ENCODE measurements around the gene CLEC2L.

CLEC2L gene

DNA sequence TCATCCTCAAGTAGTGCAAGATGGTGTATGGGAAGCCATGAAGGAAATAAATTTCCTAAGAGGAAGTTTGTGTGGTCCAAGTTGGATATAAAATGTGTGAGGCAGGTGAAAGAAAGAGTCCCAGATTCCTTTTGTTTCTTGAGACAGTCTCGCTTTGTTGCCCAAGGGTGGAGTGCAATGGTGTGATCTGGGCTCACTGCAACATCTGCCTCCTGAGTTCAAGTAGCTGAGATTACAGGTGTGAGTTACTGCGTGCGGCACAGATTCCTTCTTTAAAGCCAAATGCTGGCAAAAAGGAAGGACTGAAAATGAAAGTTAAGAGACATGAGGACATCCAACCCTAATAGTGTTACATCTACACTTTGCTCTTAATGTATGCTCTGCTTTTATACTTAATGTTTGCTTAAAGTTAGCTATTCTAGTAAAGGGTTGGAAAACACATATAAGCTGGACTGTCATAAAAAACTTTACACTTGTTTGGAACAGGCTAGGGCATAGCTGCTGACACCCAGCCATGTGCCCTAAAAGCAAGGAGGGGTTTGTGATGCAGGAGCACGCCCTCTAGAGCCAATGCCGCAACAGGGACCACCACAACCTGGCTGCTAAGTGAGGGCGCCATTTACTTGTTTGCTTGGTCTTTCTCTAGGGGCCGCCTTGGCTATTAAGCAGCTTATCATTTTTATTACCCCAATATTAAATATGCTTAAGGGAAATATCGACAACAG, 34.5 kb downstream of the CLEC2L start:
- no peak for DNase-seq

DNA sequence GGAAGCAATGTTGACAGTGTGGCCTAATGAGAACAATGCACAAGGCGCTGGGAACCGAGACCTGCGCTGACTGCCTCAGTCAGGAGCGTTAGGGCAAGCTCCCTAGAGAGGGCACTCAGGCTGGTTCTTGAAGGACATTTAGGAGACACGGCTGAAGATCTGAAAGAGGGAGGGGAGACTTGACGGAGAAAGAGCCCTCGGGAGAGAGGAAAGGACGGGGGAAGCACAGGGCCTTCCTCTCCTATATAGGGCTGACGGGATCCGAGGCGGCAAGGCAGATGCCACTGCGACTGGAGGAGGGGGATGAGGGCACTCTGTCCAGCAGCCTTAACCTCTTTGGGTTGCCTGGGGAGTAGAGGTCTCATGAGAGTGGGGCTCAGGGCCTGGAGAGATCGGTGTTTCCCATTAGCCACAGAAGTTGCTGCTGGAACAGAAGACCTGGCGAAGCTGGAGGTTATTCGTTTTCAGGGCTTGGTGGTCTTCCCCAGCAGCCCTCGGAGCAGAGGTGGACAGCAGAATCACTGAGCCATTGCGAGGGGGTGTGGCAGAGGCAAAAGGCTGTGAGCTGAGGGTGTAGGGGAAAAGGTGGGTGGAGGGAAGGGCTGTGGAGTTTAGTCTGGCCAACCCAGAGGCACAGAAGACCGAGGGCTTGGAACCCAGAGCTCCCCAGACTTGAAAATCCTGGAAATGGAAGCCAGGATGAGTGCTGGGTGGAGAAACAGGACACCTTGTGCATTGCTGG, 36.0 kb downstream of the CLEC2L start:
- DNase-seq: no peak

DNA sequence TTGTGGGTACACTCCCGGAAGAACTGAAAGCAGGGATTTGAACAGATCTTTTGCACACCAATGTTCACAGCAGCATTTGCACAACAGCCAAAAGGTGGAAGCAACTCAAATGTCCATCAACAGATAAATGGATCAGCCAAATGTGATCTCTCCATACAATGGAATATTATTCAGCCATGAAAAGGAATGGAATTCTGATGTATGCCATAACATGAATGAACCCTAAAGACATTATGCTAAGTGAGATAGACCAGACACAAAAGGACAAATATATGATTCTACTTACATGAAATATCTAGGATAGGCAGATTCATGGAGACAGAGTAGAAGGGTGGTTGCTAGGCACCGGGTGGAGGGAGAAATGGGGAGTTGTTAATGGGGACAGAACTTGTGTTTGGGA, 36.7 kb downstream of the CLEC2L start:
- no peak for DNase-seq

DNA sequence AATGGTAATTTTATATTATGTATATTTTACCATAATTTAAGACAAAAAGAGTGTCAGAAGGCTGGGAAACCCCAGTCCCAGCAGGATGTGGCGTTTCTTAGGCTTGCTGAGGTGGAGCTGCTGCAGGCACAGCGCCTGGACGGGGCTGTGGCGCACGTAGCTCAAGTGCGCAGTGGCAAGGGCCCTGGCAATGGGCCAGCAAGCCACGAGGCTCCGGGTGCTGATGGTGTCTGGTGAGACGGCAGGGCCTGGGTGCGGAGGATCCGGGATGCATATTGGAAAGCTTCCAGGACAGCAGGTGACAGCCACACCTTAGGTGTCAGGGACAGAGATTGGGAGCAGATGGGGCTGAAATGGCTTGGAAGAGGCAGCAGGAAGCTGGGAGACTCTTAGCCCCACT, 37.2 kb downstream of the CLEC2L start:
- DNase-seq: no peak

DNA sequence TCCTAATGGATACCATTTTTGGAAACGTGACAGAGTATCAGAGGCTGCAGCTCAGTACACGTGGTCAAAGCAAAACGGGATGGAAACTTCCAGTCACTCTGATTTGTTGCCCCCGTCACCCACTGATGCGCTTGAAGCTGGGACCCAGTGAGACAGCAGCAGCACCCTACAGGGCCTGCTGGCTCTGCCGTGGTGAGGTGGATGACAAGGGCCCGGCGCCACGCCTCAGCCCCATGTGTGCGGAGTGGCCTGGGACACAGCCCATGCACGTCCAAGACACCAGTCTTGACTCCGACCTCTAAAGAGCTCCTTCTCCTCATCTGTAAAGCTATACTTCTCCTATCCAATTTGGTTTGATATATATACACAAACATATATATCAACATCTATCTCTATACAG, 39.0 kb downstream of the CLEC2L start:
- DNase-seq: no peak

DNA sequence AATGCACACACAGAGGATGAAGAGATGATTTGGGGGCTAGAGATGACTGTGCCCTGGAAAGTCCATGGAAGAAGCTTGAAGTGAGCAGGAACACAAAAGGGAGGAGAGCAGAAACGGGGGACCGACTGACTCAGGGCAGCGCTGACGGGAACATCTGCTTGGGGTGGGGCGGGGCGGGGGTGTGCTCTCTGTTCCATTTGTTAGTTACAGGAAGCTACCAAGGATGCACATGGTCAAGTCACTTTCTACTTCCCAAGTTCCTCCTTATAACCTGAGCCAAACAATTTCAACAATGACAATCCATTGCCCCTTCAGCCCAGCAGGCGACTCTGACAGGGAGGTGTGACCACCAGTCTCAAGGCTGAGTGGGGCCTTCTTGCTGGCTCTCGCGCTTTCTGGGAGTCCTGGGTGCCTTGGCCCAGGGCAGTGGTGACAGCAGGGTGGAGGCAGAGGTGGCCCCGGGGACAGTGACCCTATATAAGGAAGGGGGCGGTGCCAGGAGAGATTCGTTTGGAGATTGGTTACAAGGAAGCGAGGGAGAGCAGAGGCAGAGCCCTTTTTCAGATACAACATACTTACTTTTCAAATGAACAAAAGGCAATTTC, 39.6 kb downstream of the CLEC2L start:
- no peak for DNase-seq

DNA sequence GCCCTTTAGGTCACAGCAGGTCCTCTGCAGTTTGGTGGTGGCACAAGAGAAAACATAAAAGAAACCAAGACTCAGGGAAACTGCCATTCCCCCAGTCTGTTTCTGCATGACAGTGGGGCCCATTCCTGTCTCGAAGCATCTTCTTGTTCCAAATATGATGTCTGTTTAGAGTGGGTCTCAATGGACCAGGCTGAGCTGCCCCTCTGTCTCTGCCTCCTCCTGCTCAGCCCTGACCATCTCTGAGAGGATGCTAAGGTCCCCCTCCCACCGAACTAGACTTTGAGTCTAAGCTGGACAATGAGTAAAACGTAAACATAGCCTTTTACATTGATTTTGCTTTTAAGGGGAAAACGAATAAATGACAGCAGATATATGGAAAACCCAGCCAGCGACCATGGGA, 40.4 kb downstream of the CLEC2L start:
- DNase-seq: no peak

DNA sequence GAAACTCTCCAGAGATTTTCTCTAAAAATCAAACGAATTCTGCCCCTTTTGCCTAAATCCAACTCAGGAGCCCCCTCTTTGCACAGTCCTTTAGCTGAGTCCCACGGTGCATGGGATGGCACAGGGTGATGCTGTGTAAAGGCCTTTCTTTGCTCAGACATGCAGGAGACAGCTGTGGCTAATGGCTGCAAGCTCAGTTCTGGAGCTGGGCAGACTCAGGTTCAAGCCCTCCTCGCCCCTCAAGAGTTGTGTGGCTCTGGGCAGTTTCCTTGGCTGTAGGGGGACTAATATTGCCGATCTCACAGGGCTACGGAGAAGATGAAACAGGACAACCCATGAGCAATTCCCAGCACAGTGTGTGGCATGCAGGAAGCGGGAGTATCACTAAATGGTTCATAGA, 42.6 kb downstream of the CLEC2L start:
- DNase-seq: peak; percentile 16

DNA sequence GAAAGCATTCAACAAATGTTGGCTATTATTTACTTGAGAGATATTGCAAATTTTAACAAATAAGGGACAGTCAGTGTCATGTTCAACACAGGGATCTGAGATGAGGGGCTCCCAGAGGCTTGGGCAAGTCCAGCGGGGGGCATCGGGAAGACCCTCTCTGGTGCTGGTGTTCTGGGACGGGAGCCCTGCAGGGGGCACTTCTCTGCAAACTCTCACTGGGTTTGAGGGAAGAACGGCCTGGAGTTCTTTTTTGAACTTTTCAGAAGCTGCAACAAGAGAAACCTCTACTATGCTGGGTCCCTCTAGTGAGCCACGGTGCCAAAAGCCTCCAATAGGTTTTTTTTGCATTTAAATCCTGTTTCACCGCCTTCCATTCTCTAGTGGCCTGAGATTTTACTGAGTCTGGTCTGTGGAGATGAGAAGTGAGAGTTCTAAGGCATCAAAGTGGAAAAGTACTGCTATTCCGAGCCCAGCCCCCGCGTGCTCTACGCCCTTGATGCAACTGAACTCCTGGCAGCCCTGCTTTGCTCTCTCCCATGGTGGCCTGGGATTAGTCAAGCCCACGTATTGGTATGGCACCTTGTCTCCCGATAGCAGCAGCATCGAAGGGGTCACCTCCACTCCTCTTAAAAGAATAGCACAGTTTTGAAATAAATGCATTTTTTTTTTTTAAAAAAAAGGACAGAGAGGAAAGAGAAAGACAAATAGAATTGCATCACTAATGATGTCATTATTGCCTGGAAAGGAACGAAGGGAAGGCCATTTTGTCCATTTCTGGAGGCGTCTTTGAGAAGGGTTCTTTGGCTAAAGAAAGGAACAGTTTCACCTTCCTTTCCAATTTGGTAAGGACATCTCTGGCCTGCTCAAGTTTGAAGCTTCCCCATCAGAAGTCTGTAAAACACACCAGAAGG, 43.5 kb downstream of the CLEC2L start:
- DNase-seq: no peak

DNA sequence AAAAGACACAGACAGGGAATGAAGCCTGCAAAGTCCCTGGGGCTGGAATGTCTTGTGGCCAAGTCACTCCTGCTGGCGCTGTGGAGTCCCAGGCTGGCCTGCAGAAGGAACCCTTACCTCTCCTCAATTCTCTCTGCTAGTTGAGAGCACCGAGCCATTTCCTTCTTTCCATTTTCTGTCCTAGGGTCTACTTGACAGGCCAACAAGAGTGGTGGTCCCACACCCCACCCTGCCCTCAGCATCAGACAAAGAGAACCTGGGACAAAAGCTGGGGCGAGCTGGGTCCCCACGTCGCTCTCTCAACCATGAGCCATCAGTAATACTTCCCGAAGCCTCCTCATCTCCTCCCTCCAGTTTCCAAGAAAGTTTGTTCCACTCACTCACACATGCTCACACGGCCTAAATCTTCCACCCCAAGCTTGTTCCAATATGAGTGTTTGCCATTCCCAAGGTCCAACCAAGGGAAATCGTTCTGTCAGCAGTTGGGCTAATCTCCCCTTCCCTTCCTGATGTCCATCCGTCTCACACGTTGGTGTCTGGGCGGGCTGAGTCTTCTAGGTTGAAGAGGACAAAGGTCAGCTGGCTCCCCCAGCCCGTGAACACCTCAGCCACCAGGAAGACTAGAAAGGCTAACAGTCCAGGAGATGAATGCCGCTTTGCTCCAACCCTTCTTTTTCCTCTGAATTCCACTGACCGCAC, 44.3 kb downstream of the CLEC2L start:
- DNase-seq: peak; percentile 10

DNA sequence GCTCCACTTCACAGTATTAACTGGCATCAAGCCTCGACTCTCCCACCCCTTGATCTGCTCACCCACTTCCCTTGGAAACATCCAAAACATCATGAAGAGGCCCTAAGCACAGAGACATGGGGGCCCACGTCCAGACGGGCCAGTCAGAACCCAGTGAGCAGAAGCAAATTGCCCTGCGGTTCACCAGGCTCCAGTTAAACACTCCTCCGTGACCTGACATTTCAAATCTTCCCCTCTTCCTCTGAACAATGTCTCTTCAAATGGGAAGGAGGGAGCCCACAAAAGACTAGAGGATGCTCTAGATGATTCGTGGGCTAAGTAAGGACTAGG, 44.8 kb downstream of the CLEC2L start:
- DNase-seq: no peak

DNA sequence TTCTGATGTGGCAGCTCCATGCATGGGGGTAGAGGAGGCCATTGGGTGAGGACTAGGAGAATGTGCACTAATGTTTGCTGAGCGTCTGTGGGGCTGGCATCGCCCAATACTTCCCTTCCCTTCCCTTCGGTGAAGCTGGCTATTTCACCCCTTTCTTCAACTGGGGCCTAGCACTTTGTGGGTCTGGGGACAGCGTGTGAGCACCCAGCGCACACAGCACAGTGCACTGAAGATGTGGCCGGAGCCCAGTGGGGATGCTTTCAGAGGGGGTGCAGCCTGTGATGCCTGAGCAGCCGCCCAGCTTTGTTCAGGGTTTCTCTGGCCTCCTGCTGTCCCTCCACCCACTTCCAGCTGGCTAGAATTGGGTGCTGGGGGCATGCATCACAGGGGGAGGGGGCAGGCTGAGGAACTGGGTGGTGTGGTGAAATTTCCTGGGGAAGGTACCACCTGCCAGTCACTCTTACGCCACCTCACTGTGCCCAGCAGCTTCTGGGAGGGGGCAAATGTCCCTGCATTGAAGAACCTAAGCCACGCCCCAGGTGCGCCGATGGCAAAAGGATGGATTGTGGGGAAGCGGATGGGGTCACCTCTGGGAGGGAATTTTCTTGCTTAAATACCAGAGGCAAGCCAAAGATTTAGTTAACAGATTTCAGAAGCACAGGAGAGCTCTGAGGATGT, 45.5 kb downstream of the CLEC2L start:
- DNase-seq: peak; percentile 9

DNA sequence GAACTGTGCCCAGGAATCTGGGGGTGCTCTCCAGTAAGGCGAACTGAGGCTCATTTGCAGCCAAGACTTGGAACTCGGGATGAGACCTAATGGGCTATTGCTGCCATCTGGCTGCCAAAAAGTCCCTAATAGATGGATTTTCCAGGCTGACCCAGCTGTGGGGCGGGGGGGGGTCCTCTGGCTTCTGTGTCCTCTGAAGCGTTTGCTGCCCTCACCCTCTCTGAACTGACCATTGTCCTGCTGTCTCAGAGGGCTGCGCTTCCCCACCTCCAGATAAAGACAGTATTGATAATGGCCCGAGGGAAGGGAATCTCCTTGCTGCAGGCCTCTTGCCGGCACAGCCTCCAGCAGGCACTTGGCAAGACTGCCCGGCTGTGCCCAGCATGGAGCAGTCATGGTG, 46.6 kb downstream of the CLEC2L start:
- peak; percentile 10 for DNase-seq

DNA sequence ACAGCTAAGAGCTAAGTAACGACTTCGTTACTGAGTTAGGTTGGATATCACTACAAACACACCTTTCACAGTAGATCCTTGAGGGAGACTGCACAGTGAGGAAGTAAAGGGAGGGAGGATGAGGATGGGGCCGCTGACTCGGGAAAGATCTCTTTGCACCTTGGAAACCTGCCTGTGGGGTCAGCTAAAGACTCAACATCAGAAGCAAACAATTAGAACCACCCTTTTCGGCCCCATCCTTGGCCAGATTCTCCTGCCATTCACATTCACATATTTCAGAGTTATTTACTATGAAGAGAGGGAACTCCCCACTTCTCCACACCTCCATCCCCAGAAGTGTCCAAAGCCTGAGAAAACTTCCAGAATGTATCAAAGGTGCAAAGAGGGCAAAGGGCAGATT, 47.1 kb downstream of the CLEC2L start:
- DNase-seq: peak; percentile 4

DNA sequence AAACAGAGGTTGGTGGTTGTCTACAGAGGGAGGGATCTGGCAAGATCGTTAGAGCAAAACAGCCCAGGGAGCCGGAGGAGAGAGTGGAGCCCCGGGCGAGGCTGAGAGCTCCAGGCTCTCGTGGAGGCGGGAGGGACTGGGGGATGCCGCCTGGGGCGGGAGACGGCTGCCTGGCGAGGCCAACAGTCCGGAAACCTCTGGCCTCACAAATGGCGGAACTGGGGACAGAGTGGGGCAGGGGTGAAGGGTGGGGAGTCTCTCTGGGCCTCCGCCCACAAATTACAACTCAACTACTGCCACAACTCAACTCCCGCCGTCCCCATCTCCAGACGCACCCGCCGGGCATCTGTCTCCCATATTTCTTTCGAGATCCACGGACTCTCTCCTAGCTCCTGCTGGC, 47.7 kb downstream of the CLEC2L start:
- DNase-seq: peak; percentile 5

DNA sequence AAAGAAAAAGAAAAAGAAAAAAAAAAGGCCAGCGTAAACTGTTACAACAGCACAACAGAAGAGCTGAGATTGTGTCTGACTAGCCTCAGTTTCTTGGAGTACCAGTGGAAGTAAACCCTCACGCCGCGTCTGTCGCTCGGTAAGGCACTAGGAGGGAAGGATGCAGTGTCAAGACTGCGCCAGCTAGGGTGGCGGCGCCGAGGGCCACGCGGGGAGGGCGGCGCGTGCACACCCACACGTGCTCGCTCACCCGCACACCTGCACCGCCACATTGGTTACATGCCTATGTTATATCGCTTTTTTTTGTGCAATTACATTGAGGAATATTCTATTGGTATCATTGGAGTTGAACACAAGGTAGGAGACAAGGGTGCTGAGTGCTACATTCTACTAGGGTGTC, 48.2 kb downstream of the CLEC2L start:
- no peak for DNase-seq

DNA sequence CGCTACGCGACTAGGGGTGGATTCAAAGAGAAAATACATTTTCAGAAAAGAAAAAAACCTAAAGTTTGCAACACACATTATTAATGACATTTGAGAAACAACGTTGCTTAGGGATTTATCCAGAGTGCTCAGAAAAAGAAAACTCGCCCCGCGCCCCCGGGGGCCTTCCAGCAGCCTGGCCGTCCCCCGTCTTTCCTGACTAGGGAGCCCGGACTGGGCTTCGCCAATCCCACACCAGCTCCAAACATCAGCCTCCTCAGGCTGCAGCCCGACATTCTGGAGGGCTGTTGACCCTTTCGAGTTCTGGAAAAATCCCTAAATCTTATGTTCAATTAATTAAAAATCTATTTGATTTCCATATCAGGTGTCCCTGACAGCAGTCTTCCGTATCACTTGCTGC, 48.6 kb downstream of the CLEC2L start:
- peak; percentile 3 for DNase-seq

DNA sequence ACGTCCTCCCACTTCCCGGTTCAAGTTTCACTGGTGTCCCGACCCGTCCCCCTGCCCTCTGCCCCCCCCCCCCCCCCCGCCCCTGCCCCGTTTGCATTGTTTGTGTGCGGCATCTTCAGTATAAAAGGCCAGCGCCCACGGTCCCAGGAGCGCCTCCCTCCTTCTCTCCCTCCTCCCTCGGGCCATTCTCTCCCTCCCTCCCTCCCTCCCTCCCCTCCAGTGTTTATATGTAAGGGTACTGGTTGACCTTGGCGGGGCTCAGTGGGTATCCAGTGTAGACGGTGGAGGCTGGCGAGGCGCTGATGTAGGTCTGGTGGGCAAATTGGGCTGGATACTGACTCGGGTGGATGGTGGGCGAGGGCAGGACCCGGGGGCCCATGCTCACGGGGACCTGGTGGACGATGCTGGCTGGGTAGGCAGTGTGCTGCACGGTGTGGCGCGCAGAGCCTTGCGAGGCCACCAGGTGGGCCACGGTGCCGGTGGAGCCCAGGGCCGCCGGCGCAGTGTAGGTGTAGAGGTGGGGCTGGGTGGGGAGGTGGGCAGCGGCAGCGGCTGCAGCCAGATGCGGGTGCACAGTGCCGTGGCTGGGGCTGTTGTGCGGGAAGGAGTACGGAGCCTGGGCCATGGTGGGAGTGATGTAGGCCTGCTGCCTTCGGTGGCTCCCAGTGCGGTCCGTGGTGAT, 49.4 kb downstream of the CLEC2L start:
- peak; percentile 5 for DNase-seq

DNA sequence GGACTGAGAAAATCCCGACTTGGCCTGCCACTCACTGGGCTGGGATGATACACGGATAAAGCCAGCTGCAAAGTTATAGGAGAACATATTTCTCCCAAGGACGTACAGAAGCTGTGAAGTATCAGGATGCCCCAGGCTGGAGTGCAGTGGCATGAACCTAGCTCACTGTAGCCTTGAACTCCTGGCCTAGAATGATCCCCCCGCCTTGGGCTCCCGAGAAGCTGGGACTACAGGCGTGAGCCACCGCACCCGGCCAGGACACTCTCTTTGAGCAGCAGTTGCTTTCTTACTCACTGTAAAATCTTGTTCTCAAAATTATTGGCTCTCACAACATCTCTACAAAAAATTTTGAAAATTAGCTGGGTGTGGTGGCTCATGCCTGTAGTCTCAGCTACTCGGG, 50.4 kb downstream of the CLEC2L start:
- no peak for DNase-seq

DNA sequence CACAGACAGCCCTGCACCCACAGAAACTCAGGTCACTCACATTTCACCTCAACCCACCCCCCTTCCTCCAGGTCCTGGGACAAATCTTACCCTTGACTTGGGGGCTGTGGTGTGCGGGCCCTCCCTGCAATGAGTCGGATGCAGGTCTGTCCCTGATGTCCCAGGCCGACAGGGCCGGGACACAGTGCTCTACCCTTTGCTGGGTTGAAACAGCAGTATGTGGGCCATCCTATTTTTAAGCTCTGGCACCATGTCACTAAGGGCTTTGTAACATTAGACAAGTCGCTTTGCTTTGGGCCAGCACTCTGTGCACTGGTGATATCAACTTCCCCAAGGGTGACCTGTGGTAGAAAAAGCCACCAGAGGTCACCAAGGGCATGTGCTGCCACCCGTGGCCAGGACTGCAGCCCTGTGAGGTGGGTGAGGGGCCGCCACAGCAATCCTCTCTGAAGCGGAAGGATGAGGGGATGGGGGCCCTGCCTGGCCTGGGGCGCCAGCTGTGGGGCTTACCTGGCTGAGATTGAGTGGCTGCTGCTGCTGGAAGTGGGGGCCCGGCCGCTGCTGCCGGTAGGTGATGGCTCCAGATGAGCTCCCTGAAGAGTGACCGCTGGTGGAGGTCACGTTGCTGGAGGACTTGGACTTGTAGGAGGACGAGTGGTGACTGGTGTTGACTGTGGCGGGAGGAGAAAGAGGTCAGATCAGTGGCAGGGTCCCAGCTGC, 51.3 kb downstream of the CLEC2L start:
- no peak for DNase-seq

DNA sequence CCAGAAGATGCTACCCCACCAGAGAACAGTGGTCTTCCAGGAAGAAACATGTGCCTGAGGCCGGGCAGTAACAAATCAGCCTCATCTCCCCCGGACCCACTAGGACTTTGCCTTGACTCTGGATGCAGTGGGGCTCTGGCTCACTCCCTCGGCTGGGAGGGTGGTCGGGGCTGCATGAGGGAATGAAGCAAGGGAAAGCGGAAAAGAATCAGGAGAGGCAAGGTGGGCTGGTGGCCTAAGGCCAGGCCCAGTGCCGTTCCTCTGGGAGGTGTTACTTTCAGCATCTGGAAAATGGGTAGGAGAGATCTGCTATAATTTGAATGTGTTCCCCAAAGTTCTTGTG, 51.8 kb downstream of the CLEC2L start:
- no peak for DNase-seq

Data from stimulated activated CD8-positive, alpha-beta memory T cell treated with anti-CD3 and anti-CD28 coated beads, Interleukin-4, amount 100 ng/mL, for 48 hours (primary cell).